ENCODE data around the gene CFAP107. TPM values are rescaled to one million over a fixed set of nuclear protein-coding genes. Genes with fewer than 3 reads are reported as not detected.

CFAP107 gene
- total and polyA plus RNA-seq, 2 experiments from 2014 or later = 0.07 TPM; not detected in 1

DNA sequence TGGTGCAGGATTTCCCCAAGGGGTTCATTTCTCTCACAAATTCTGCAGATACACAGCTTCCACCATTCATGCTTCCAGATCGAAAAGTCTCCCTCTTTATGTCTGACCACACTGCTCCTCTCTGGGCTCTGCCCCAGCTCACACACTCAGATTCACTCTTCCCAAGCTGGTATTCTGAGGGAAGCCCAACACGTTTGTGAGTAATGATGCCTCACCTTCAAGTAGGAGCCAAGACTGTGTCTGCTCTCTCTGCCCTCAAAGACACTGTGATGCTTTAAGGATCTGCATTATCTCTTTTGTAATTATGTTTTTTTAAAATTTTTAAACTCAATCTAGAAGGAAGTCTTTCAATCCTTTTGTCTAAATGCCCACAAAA lies 65.4 kb downstream of the CFAP107 start (continued):
- TF ChIP-seq, protein P1, sequence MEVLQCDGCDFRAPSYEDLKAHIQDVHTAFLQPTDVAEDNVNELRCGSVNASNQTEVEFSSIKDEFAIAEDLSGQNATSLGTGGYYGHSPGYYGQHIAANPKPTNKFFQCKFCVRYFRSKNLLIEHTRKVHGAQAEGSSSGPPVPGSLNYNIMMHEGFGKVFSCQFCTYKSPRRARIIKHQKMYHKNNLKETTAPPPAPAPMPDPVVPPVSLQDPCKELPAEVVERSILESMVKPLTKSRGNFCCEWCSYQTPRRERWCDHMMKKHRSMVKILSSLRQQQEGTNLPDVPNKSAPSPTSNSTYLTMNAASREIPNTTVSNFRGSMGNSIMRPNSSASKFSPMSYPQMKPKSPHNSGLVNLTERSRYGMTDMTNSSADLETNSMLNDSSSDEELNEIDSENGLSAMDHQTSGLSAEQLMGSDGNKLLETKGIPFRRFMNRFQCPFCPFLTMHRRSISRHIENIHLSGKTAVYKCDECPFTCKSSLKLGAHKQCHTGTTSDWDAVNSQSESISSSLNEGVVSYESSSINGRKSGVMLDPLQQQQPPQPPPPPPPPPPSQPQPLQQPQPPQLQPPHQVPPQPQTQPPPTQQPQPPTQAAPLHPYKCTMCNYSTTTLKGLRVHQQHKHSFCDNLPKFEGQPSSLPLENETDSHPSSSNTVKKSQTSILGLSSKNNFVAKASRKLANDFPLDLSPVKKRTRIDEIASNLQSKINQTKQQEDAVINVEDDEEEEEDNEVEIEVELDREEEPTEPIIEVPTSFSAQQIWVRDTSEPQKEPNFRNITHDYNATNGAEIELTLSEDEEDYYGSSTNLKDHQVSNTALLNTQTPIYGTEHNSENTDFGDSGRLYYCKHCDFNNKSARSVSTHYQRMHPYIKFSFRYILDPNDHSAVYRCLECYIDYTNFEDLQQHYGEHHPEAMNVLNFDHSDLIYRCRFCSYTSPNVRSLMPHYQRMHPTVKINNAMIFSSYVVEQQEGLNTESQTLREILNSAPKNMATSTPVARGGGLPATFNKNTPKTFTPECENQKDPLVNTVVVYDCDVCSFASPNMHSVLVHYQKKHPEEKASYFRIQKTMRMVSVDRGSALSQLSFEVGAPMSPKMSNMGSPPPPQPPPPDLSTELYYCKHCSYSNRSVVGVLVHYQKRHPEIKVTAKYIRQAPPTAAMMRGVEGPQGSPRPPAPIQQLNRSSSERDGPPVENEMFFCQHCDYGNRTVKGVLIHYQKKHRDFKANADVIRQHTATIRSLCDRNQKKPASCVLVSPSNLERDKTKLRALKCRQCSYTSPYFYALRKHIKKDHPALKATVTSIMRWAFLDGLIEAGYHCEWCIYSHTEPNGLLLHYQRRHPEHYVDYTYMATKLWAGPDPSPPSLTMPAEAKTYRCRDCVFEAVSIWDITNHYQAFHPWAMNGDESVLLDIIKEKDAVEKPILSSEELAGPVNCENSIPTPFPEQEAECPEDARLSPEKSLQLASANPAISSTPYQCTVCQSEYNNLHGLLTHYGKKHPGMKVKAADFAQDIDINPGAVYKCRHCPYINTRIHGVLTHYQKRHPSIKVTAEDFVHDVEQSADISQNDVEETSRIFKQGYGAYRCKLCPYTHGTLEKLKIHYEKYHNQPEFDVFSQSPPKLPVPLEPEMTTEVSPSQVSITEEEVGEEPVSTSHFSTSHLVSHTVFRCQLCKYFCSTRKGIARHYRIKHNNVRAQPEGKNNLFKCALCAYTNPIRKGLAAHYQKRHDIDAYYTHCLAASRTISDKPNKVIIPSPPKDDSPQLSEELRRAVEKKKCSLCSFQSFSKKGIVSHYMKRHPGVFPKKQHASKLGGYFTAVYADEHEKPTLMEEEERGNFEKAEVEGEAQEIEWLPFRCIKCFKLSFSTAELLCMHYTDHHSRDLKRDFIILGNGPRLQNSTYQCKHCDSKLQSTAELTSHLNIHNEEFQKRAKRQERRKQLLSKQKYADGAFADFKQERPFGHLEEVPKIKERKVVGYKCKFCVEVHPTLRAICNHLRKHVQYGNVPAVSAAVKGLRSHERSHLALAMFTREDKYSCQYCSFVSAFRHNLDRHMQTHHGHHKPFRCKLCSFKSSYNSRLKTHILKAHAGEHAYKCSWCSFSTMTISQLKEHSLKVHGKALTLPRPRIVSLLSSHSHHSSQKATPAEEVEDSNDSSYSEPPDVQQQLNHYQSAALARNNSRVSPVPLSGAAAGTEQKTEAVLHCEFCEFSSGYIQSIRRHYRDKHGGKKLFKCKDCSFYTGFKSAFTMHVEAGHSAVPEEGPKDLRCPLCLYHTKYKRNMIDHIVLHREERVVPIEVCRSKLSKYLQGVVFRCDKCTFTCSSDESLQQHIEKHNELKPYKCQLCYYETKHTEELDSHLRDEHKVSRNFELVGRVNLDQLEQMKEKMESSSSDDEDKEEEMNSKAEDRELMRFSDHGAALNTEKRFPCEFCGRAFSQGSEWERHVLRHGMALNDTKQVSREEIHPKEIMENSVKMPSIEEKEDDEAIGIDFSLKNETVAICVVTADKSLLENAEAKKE (CRISPR knock-in tag; IDR thresholded peaks at IDR 0.05) = no peak
- TF ChIP-seq, protein P2, sequence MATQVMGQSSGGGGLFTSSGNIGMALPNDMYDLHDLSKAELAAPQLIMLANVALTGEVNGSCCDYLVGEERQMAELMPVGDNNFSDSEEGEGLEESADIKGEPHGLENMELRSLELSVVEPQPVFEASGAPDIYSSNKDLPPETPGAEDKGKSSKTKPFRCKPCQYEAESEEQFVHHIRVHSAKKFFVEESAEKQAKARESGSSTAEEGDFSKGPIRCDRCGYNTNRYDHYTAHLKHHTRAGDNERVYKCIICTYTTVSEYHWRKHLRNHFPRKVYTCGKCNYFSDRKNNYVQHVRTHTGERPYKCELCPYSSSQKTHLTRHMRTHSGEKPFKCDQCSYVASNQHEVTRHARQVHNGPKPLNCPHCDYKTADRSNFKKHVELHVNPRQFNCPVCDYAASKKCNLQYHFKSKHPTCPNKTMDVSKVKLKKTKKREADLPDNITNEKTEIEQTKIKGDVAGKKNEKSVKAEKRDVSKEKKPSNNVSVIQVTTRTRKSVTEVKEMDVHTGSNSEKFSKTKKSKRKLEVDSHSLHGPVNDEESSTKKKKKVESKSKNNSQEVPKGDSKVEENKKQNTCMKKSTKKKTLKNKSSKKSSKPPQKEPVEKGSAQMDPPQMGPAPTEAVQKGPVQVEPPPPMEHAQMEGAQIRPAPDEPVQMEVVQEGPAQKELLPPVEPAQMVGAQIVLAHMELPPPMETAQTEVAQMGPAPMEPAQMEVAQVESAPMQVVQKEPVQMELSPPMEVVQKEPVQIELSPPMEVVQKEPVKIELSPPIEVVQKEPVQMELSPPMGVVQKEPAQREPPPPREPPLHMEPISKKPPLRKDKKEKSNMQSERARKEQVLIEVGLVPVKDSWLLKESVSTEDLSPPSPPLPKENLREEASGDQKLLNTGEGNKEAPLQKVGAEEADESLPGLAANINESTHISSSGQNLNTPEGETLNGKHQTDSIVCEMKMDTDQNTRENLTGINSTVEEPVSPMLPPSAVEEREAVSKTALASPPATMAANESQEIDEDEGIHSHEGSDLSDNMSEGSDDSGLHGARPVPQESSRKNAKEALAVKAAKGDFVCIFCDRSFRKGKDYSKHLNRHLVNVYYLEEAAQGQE (IDR thresholded peaks at IDR 0.05; ENCODE audit: unreplicated experiment) = no peak
- no peak for TF ChIP-seq EZH2phosphoT487 (IDR thresholded peaks at IDR 0.05; ENCODE audit: unreplicated experiment)

Other genes starting within 250 kb of the CFAP107 start
- 21.0 and 21.2 TPM in 2 replicates for gene DHRS3, start 128.0 kb upstream of the CFAP107 start, total RNA-seq (2014; rRNA removed; shearing (Covaris generic))
- gene DHRS3, start 128.0 kb upstream of the CFAP107 start, polyA plus RNA-seq (2016; fragmentation: Nextera tagmentation; extraction: Ambion mirVana) = 24.8 and 26.0 TPM in 2 replicates
- not detected in 2 replicates for gene AADACL4, start 102.1 kb upstream of the CFAP107 start, total RNA-seq (2014; rRNA removed; shearing (Covaris generic))
- not detected in 2 replicates for gene AADACL4, start 102.1 kb upstream of the CFAP107 start, polyA plus RNA-seq (2016; fragmentation: Nextera tagmentation; extraction: Ambion mirVana)
- 1.5 and 2.1 TPM in 2 replicates for gene AADACL3, start 30.1 kb upstream of the CFAP107 start, total RNA-seq (2014; rRNA removed; shearing (Covaris generic))
- gene AADACL3, start 30.1 kb upstream of the CFAP107 start, polyA plus RNA-seq (2016; fragmentation: Nextera tagmentation; extraction: Ambion mirVana) = 0.30 and 0.47 TPM in 2 replicates
- not detected in 2 replicates for gene PRAMEF12, start 27.5 kb downstream of the CFAP107 start, total RNA-seq (2014; rRNA removed; shearing (Covaris generic))
- gene PRAMEF12, start 27.5 kb downstream of the CFAP107 start, polyA plus RNA-seq (2016; fragmentation: Nextera tagmentation; extraction: Ambion mirVana) = not detected in 2 replicates
- gene PRAMEF1, start 45.2 kb downstream of the CFAP107 start, total RNA-seq (2014; rRNA removed; shearing (Covaris generic)) = 0.23 TPM in 1 of 2 replicates, not detected in the other
- not detected in 2 replicates for gene PRAMEF1, start 45.2 kb downstream of the CFAP107 start, polyA plus RNA-seq (2016; fragmentation: Nextera tagmentation; extraction: Ambion mirVana)
- not detected in 2 replicates for gene PRAMEF11, start 85.2 kb downstream of the CFAP107 start, total RNA-seq (2014; rRNA removed; shearing (Covaris generic))
- gene PRAMEF11, start 85.2 kb downstream of the CFAP107 start, polyA plus RNA-seq (2016; fragmentation: Nextera tagmentation; extraction: Ambion mirVana) = not detected in 2 replicates
- gene HNRNPCL1, start 102.5 kb downstream of the CFAP107 start, total RNA-seq (2014; rRNA removed; shearing (Covaris generic)) = not detected in 2 replicates
- not detected in 2 replicates for gene HNRNPCL1, start 102.5 kb downstream of the CFAP107 start, polyA plus RNA-seq (2016; fragmentation: Nextera tagmentation; extraction: Ambion mirVana)
- gene PRAMEF2, start 110.9 kb downstream of the CFAP107 start, total RNA-seq (2014; rRNA removed; shearing (Covaris generic)) = not detected in 2 replicates
- gene PRAMEF2, start 110.9 kb downstream of the CFAP107 start, polyA plus RNA-seq (2016; fragmentation: Nextera tagmentation; extraction: Ambion mirVana) = not detected in 2 replicates
- gene PRAMEF4, start 140.0 kb downstream of the CFAP107 start, total RNA-seq (2014; rRNA removed; shearing (Covaris generic)) = not detected in 2 replicates
- gene PRAMEF4, start 140.0 kb downstream of the CFAP107 start, polyA plus RNA-seq (2016; fragmentation: Nextera tagmentation; extraction: Ambion mirVana) = not detected in 2 replicates
- gene PRAMEF10, start 152.1 kb downstream of the CFAP107 start, total RNA-seq (2014; rRNA removed; shearing (Covaris generic)) = not detected in 2 replicates
- not detected in 2 replicates for gene PRAMEF10, start 152.1 kb downstream of the CFAP107 start, polyA plus RNA-seq (2016; fragmentation: Nextera tagmentation; extraction: Ambion mirVana)
- not detected in 2 replicates for gene PRAMEF7, start 170.4 kb downstream of the CFAP107 start, total RNA-seq (2014; rRNA removed; shearing (Covaris generic))
- gene PRAMEF7, start 170.4 kb downstream of the CFAP107 start, polyA plus RNA-seq (2016; fragmentation: Nextera tagmentation; extraction: Ambion mirVana) = not detected in 2 replicates
- not detected in 2 replicates for gene PRAMEF6, start 201.4 kb downstream of the CFAP107 start, total RNA-seq (2014; rRNA removed; shearing (Covaris generic))
- gene PRAMEF6, start 201.4 kb downstream of the CFAP107 start, polyA plus RNA-seq (2016; fragmentation: Nextera tagmentation; extraction: Ambion mirVana) = not detected in 2 replicates